NK-92 (cell line): Measurements from ENCODE around the gene NR4A2.
"Not testable (repeated sequence)": the region's sequence is repeated elsewhere in the genome, so short reads cannot be mapped to it uniquely, and the experiment has no call there.

Experiments used
- DNase-seq: peaks from one replicate; lab custom pipeline; 2025; ENCODE audit not compliant: unreplicated experiment; lab: John Stamatoyannopoulos, UW

Gene NR4A2

GRCh38 chr2:156322686-156323231 is 9.8 kb downstream of the NR4A2 start:
- DNase-seq: no peak

GRCh38 chr2:156322051-156322685 is 10.4 kb downstream of the NR4A2 start:
- no peak for DNase-seq

GRCh38 chr2:156321243-156321904 is 11.1 kb downstream of the NR4A2 start:
- no peak for DNase-seq

GRCh38 chr2:156320486-156321098 is 11.9 kb downstream of the NR4A2 start:
- no peak for DNase-seq

DNA sequence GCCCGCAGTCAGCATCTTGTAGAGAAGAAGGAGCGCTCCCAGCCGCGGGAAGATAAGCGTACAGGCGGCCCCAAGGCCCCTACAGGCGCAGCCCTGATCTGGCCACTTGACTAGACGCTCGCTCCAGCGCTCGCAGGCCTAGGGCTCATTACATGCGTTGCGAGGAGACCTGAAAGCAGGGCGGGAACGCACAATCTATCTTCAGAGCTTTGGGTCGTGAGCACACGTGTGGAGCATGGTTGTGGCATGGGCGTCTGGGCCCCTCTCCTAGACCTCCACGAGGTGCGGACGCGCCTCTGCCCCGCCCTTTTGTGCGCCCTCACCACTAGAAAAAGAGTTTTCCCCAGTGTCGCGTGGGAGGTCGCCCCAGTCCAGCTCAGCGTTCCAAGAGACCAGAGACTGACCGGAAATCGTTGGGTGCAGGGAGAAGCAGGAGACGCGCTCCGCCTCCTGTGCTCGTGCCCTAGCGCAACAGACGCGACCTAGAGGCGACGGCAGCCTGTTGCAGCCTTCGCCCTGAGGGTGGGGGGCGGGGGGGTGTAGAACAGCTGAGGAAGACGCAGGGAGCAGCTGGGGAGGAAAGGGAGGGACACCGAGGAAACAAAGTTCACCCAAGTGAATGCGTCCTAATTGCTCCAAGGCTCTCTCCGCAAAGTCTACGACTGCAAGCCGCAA is 12.6 kb downstream of the NR4A2 start:
- DNase-seq: no peak

DNA sequence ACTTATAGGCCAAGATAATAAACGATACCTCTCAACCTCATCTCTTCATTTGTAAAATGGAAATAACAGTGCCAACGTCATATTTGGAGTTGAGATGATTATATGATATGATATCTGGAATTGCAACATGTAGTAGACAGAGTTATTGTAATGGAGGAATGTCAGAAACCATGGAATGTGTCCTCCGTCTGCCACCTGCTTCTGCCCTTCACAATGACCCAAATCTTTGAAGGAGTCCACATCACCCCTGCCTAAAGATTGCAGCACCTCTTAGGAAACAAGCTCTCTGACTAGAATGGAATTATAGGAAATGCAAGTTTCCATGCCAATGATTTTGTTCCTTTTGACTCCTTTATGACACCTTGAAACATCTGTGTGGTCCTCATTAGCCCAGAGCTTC is 14.9 kb downstream of the NR4A2 start:
- DNase-seq: no peak

DNA sequence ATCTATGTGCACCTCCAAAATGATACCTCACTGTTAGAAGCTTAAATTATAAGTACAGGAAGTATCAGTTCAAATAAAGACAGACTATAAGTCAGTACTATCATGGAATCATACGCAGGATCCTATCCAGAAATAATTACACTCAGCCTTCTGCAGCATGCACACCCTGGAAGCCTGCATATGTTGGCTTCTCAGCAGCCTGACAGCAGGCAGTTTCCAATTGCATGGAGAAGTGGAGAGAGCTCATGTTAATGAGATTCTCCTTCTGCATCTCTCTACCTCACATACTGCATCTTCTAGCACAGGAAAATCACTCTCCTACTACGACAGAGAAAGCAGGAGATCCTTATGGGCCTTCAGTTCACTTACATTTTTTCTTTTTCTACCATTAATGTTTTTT is 20.5 kb downstream of the NR4A2 start:
- DNase-seq: no peak

- DNase-seq: no peak
Measured at GRCh38 chr2:156310773-156311172, 21.7 kb downstream of the NR4A2 start.

DNA sequence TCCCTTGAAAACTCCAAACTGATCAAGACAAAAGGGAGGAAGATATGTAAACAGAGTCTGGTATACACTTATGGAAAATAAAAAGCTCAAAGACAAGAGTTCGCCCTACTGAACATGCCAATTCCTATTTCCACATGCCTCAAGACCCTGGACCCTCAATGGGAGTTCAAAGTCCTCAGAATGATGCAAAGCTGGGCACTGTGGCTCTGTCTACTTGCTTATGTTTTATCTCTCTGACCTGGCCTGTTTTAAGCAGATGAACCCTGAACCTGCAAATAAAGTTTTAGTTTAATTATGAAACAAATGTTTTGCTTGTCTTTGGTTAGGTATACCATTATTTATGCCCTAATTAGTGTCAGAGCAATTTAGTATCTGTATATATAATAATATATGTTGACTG is 22.6 kb downstream of the NR4A2 start:
- DNase-seq: no peak

DNA sequence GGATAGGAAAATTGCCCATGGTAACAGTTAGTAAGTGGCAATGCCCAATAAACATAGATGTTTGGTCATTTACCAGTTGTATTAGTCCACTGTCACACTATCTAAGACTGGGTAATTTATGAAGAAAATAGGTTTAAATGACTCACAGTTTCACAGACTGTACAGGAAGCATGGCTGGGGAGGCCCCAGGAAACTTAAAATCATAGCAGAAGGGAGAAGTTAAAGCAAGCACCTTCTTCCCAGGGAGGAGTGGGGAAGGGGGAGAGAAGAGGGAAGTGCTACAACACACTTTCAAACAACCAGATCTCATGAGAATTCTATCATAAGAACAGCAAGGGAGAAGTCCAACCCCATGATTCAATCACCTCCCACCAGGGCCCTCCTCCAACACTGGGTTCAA is 23.4 kb downstream of the NR4A2 start:
- no peak for DNase-seq

- no peak for DNase-seq
Measured at GRCh38 chr2:156306821-156307220, 25.7 kb downstream of the NR4A2 start.

- DNase-seq: no peak
Measured at GRCh38 chr2:156305121-156305520, 27.4 kb downstream of the NR4A2 start.

GRCh38 chr2:156300337-156300736 is 32.2 kb downstream of the NR4A2 start:
- DNase-seq: no peak

DNA sequence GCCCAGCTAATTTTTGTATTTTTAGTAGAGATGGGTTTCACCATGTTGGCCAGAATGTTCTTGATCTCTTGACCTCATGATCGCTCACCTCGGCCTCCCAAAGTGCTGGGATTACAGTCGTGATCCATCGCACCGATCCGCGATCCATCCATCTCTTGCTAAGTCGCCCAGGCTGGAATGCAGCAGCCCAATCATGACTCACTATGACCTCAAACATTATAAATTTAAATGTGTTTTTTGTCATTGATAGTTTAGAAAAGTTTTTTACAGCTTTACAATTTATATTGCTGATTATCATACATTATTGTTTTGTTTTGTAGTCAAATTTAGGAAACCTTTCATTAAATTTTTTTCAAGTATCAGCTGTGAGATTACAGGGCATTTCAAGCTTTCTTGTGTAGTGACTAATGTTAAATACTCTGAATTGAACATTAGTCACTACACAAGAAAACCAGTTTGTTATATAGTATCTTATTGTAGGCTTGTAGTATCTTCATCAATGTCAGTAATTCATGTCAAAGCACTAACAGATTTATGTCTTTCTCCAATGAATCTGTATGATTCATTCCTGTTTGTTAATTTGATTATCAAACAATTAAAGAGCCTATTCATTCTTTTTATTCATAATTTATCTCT is 37.5 kb downstream of the NR4A2 start:
- DNase-seq: no peak

DNA sequence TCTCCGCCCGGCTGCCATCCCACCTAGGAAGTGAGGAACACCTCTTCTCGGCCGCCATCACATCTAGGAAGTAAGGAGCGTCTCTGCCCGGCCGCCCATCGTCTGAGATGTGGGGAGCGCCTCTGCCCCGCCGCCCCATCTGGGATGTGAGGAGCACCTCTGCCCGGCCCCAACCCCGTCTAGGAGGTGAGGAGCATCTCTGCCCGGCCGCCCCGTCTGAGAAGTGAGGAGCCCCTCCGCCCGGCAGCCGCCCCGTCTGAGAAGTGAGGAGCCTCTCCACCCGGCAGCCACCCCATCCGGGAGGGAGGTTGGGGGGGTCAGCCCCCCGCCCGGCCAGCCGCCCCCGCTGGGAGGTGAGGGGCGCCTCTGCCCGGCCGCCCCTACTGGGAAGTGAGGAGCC is 39.1 kb downstream of the NR4A2 start:
- DNase-seq: not testable (repeated sequence)

GRCh38 chr2:156279446-156280150 is 52.9 kb downstream of the NR4A2 start:
- DNase-seq: no peak
